ENCODE measurements around the gene LSAMP.

GRCh38 chr3:116211901-116212300 is 233.4 kb downstream of the LSAMP start:
- TF ChIP-seq CTCF (IDR thresholded peaks at IDR 0.05) = no peak
- TF ChIP-seq POLR2A (IDR thresholded peaks at IDR 0.05) = no peak

Data from lower leg skin (tissue), 3 donors.